HCT116 (cell line): ENCODE measurements around the gene SEMA3F. TPM values are rescaled to one million over a fixed set of nuclear protein-coding genes. Genes with fewer than 3 reads are reported as not detected.

Experiments used
- ATAC-seq: fragments of 200-7000 bp; cut with Tn5 transposase; 2 replicates; pipeline ENCODE4 v1.9.1; 2020; ENCODE audit warnings: mild to moderate bottlenecking, moderate library complexity
- BruUV-seq: library from RNA; stranded (reverse); fragments of 400-500 nt; replicated peaks from 2 replicates; lab custom pipeline; 2021; lab: Mats Ljungman, UMichigan
- CTCF ChIA-PET: fragments of 300-600 bp; sonication (Branson Sonifier 250); formaldehyde crosslinking; loops from one replicate; lab custom pipeline; 2021; ENCODE audit warnings: antibody characterized with exemption; lab: Charles Lee
- POLR2A ChIA-PET: fragments of 300-600, 350-600 bp; sonication (Branson Sonifier 250); formaldehyde crosslinking; loops from one replicate; lab custom pipeline; 2021; ENCODE audit warnings: antibody characterized with exemption; lab: Charles Lee
- RAD21 ChIA-PET, 2 experiments: fragments of 300-600 bp; sonication (Branson Sonifier 250); formaldehyde crosslinking; loops; one replicate each; lab custom pipeline; 2023; ENCODE audit warnings: low total read pairs in 2 of 2; ENCODE audit not compliant: uncharacterized antibody in 2 of 2, unreplicated experiment in 2 of 2, low non-redundant PET in 1 of 2; lab: Charles Lee
- DNase-seq: peaks from one replicate; pipeline ENCODE4 v3.0.0-alpha.2; 2010; ENCODE audit warnings: low read depth, low spot score
- H2AFZ ChIP-seq: fragments of 200-600 bp; shearing (Covaris generic), sonication (generic); 2 replicates; pipeline ENCODE4 v1.6.1; 2017; ENCODE audit warnings: low read depth, mixed run types, mixed read lengths, antibody characterized with exemption, low read length; ENCODE audit not compliant: poor library complexity, severe bottlenecking
- H3K27ac ChIP-seq: 2 replicates; pipeline ENCODE4 v1.5.1; 2012; ENCODE audit warnings: low read depth, low read length
- H3K27me3 ChIP-seq: fragments of 200-600 bp; sonication (generic); 2 replicates; pipeline ENCODE4 v1.6.1; 2016; ENCODE audit warnings: mixed run types, low read length, mixed read lengths; ENCODE audit not compliant: insufficient read depth
- H3K36me3 ChIP-seq, 2 experiments: fragments of 200-500 bp in 1 of 2; fragments of 200-600 bp in 1 of 2; sonication (Bioruptor generic) in 1 of 2; sonication (generic) in 1 of 2; 2 replicates each; pipeline versions ENCODE4 v1.5.1 to v1.6.1; 2014 to 2016; ENCODE audit warnings: low read length in 2 of 2, inconsistent platforms in 1 of 2, mixed read lengths in 1 of 2, mixed run types in 1 of 2; ENCODE audit not compliant: insufficient read depth in 2 of 2, control insufficient read depth in 1 of 2
- H3K4me1 ChIP-seq, 2 experiments: fragments of 200-600 bp in 1 of 2; sonication (generic) in 1 of 2; 2 replicates each; pipeline versions ENCODE4 v1.5.1 to v1.6.1; 2012 to 2017; ENCODE audit warnings: low read length in 2 of 2, inconsistent platforms in 1 of 2, mild to moderate bottlenecking in 1 of 2, mixed read lengths in 1 of 2, mixed run types in 1 of 2, moderate library complexity in 1 of 2; ENCODE audit not compliant: insufficient read depth in 2 of 2, control insufficient read depth in 1 of 2
- H3K4me2 ChIP-seq: fragments of 200-600 bp; sonication (generic); 2 replicates; pipeline ENCODE4 v1.6.1; 2017; ENCODE audit warnings: mixed run types, low read length, mixed read lengths
- H3K4me3 ChIP-seq, 2 experiments: fragments of 200-600 bp in 1 of 2; sonication (generic) in 1 of 2; replicated peaks in 1 of 2; 2 replicates each; pipeline ENCODE4 v1.5.1; 2011 to 2016; ENCODE audit warnings: low read length in 2 of 2, control low read depth in 1 of 2, low read depth in 1 of 2, mild to moderate bottlenecking in 1 of 2, mixed read lengths in 1 of 2, mixed run types in 1 of 2
- H3K79me2 ChIP-seq: fragments of 200-600 bp; sonication (generic); 2 replicates; pipeline ENCODE4 v1.6.1; 2017; ENCODE audit warnings: mild to moderate bottlenecking, mixed run types, low read length, moderate library complexity, mixed read lengths; ENCODE audit not compliant: insufficient read depth
- H3K9ac ChIP-seq: fragments of 200-600 bp; sonication (generic); 2 replicates; pipeline ENCODE4 v1.6.1; 2016; ENCODE audit warnings: low read length, mixed read lengths
- H3K9me2 ChIP-seq: fragments of 200-600 bp; sonication (generic), shearing (Covaris generic); 2 replicates; pipeline ENCODE4 v1.6.1; 2017; ENCODE audit warnings: mixed run types, mild to moderate bottlenecking, moderate library complexity; ENCODE audit not compliant: insufficient read depth
- H3K9me3 ChIP-seq, 2 experiments: fragments of 200-500 bp in 1 of 2; fragments of 200-600 bp in 1 of 2; sonication (Bioruptor generic) in 1 of 2; sonication (generic) in 1 of 2; 2 replicates each; pipeline ENCODE4 v1.6.1; 2014 to 2017; ENCODE audit warnings: low read length in 2 of 2, mixed read lengths in 2 of 2, inconsistent platforms in 1 of 2, low read depth in 1 of 2, mild to moderate bottlenecking in 1 of 2, mixed run types in 1 of 2, moderate library complexity in 1 of 2; ENCODE audit not compliant: control insufficient read depth in 1 of 2, insufficient read depth in 1 of 2
- H4K20me1 ChIP-seq: fragments of 200-600 bp; sonication (generic), shearing (Covaris generic); 2 replicates; pipeline ENCODE4 v1.6.1; 2017; ENCODE audit warnings: mixed run types, mild to moderate bottlenecking, moderate library complexity; ENCODE audit not compliant: insufficient read depth
- CBX3 ChIP-seq: IDR thresholded peaks from 2 replicates; pipeline ENCODE4 v1.6.1; 2012; ENCODE audit warnings: low read depth
- POLR2A ChIP-seq: IDR thresholded peaks from 2 replicates; pipeline ENCODE4 v1.7.0; 2011; ENCODE audit warnings: borderline replicate concordance; ENCODE audit not compliant: insufficient read depth, insufficient read length; ENCODE audit errors: extremely low read depth
- RAD21 ChIP-seq: IDR thresholded peaks from 2 replicates; pipeline ENCODE4 v1.6.1; 2012; ENCODE audit warnings: low read depth, mild to moderate bottlenecking
- TCF7L2 ChIP-seq: IDR thresholded peaks from 2 replicates; pipeline ENCODE4 v1.7.0; 2011; ENCODE audit warnings: borderline replicate concordance, inconsistent platforms; ENCODE audit not compliant: insufficient read depth, insufficient read length; ENCODE audit errors: extremely low read depth
- intact Hi-C: fragments of 100-400 bp; cut with micrococcal nuclease; formaldehyde crosslinking; loops from 2 replicates; pipeline ENCODE4 v1.10.0; 2022
- total RNA-seq: library from RNA; stranded (reverse); gene quantifications from one replicate; pipeline ENCODE4 v1.2.1, GENCODE V29; 2021; ENCODE audit not compliant: unreplicated experiment
- TF ChIP-seq, protein P1 (sequence below): IDR thresholded peaks from 2 replicates; pipeline ENCODE4 v1.6.1; 2012; ENCODE audit warnings: low read depth
- TF ChIP-seq, protein P2 (sequence below): IDR thresholded peaks from 2 replicates; pipeline ENCODE4 v1.6.1; 2012

SEMA3F gene
- total RNA-seq, 1 experiment from 2014 or later: 15.7 TPM

DNA sequence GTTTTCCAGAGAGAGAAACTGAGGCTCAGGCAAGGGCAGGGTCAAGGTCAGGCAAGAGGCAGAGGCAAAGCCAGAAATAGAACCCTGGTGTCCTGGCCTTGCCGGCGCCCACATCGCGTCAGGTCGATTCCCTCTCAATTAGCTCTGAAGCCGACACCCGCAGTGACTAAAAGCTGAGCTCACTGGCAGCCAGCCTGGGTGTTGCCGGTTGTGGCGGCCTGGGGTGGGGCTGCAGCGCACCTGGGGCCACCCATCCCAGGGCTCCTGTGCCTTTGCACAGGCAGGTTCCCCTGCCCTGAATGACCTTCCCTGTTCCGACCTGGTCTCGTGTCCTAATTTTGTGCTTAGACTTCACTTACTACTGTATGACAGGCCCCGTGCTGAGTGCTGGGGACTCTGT is 6.2 kb downstream of the SEMA3F start:
- Histone ChIP-seq H3K9me3 (no peaks in the 10 kb centered on the region), H3K79me2 (no peaks in the 10 kb centered on the region), H3K4me2 (peak overlapping the region; percentile 42), H4K20me1 (no peaks in the 10 kb centered on the region), H3K9ac (no peak overlapping the region), H2AFZ (no peak overlapping the region), H3K4me3 (no peak overlapping the region)
- intact Hi-C loops: no loop called here
- CTCF ChIA-PET: no interaction called here
- TF ChIP-seq RAD21: no peak
- no peak for TF ChIP-seq POLR2A
- no peak for TF ChIP-seq CBX3
- TF ChIP-seq, protein P1, sequence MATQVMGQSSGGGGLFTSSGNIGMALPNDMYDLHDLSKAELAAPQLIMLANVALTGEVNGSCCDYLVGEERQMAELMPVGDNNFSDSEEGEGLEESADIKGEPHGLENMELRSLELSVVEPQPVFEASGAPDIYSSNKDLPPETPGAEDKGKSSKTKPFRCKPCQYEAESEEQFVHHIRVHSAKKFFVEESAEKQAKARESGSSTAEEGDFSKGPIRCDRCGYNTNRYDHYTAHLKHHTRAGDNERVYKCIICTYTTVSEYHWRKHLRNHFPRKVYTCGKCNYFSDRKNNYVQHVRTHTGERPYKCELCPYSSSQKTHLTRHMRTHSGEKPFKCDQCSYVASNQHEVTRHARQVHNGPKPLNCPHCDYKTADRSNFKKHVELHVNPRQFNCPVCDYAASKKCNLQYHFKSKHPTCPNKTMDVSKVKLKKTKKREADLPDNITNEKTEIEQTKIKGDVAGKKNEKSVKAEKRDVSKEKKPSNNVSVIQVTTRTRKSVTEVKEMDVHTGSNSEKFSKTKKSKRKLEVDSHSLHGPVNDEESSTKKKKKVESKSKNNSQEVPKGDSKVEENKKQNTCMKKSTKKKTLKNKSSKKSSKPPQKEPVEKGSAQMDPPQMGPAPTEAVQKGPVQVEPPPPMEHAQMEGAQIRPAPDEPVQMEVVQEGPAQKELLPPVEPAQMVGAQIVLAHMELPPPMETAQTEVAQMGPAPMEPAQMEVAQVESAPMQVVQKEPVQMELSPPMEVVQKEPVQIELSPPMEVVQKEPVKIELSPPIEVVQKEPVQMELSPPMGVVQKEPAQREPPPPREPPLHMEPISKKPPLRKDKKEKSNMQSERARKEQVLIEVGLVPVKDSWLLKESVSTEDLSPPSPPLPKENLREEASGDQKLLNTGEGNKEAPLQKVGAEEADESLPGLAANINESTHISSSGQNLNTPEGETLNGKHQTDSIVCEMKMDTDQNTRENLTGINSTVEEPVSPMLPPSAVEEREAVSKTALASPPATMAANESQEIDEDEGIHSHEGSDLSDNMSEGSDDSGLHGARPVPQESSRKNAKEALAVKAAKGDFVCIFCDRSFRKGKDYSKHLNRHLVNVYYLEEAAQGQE: no peak
- TF ChIP-seq TCF7L2: no peak
- TF ChIP-seq, protein P2, sequence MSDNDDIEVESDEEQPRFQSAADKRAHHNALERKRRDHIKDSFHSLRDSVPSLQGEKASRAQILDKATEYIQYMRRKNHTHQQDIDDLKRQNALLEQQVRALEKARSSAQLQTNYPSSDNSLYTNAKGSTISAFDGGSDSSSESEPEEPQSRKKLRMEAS: no peak
- TF ChIP-seq, all 23 proteins: peak for 0
- H3K27ac ChIP-seq: no peak overlapping the region
- no peaks in the 10 kb centered on the region; a peak in 1 of 4 replicates for H3K36me3 ChIP-seq
- H3K27me3 ChIP-seq: no peaks in the 10 kb centered on the region
- H3K9me2 ChIP-seq: no peaks in the 10 kb centered on the region
- DNase-seq (no peak), ATAC-seq (peak; percentile 31)
- POLR2A ChIA-PET: no interaction called here
- peaks cover 9 to 39% of the 10 kb centered on the region in 2 experiments for H3K4me1 ChIP-seq
- RAD21 ChIA-PET: no interaction called here
- no TSS peak for BruUV-seq
